HEK293T (cell line): ENCODE results near the gene RHOB.

Experiments used
- ARNT ChIP-seq: fragments of 450-650 bp; IDR thresholded peaks from 2 replicates; pipeline ENCODE4 v1.6.1; 2017; ENCODE audit warnings: mild to moderate bottlenecking
- BHLHE40 ChIP-seq: fragments of 450-650 bp; IDR thresholded peaks from 2 replicates; pipeline ENCODE4 v1.6.1; 2016; ENCODE audit warnings: mild to moderate bottlenecking, moderate library complexity, borderline replicate concordance
- CTBP1 ChIP-seq: fragments of 450-650 bp; IDR thresholded peaks from 2 replicates; pipeline ENCODE4 v1.6.1; 2016; ENCODE audit warnings: borderline replicate concordance
- ELF4 ChIP-seq: fragments of 450-650 bp; IDR thresholded peaks from 2 replicates; pipeline ENCODE4 v1.6.1; 2017; ENCODE audit warnings: antibody characterized with exemption
- FOXA1 ChIP-seq: fragments of 450-650 bp; IDR thresholded peaks from 2 replicates; pipeline ENCODE4 v1.6.1; 2016; ENCODE audit warnings: mild to moderate bottlenecking
- FOXK2 ChIP-seq: fragments of 450-650 bp; IDR thresholded peaks from 2 replicates; pipeline ENCODE4 v1.6.1; 2016; ENCODE audit warnings: mild to moderate bottlenecking
- FOXM1 ChIP-seq: fragments of 450-650 bp; IDR thresholded peaks from 2 replicates; pipeline ENCODE4 v1.6.1; 2017; ENCODE audit warnings: mild to moderate bottlenecking, borderline replicate concordance
- HDGF ChIP-seq: fragments of 450-650 bp; IDR thresholded peaks from 2 replicates; pipeline ENCODE4 v1.6.1; 2017; ENCODE audit warnings: antibody characterized with exemption, borderline replicate concordance
- LEF1 ChIP-seq: fragments of 450-650 bp; IDR thresholded peaks from 2 replicates; pipeline ENCODE4 v1.6.1; 2017; ENCODE audit warnings: mild to moderate bottlenecking, borderline replicate concordance
- NFRKB ChIP-seq: fragments of 450-650 bp; IDR thresholded peaks from 2 replicates; pipeline ENCODE4 v1.6.1; 2016; ENCODE audit warnings: mild to moderate bottlenecking, moderate library complexity
- PKNOX1 ChIP-seq: fragments of 450-650 bp; IDR thresholded peaks from 2 replicates; pipeline ENCODE4 v1.6.1; 2016
- SP1 ChIP-seq: fragments of 450-650 bp; IDR thresholded peaks from 2 replicates; pipeline ENCODE4 v1.6.1; 2017
- SUZ12 ChIP-seq: fragments of 450-650 bp; IDR thresholded peaks from 2 replicates; pipeline ENCODE4 v1.6.1; 2016; ENCODE audit warnings: mild to moderate bottlenecking
- ZNF384 ChIP-seq: fragments of 450-650 bp; IDR thresholded peaks from 2 replicates; pipeline ENCODE4 v1.6.1; 2016

GRCh38 chr2:20494241-20494640, 47.4 kb downstream of the RHOB start:
- TF ChIP-seq ARNT (no peak), BHLHE40 (no peak), ELF4 (no peak), SP1 (no peak), ZNF384 (no peak), FOXM1 (no peak), SUZ12 (no peak), FOXA1 (no peak), NFRKB (no peak), HDGF (no peak), PKNOX1 (no peak), FOXK2 (no peak), LEF1 (no peak), CTBP1 (no peak)
